ENCODE results near the gene INCENP. TPM values are rescaled to one million over a fixed set of nuclear protein-coding genes. Genes with fewer than 3 reads are reported as not detected.
A peak's percentile ranks its signal among the peaks of the same experiment; 100 is the strongest.
"Not testable (repeated sequence)": the region's sequence is repeated elsewhere in the genome, so short reads cannot be mapped to it uniquely, and the experiment has no call there.

Gene INCENP
- polyA plus RNA-seq, 6 donors from 2014 or later: 1.3 to 2.8 (median 2.0) TPM; not detected in 1

- H3K4me1 Mint-ChIP-seq: no peaks in the 10 kb centered on the region
- H3K9me3 Mint-ChIP-seq: peaks cover 3 to 14% (median 7%) of the 10 kb centered on the region in 7 donors
- no peak overlapping the region for H3K4me3 Mint-ChIP-seq
- DNase-seq (no peak), ATAC-seq (ENCODE audit: low read depth in 2 of 2) (no peak)
- H3K27ac Mint-ChIP-seq: no peak overlapping the region
- peaks cover 0 to 8% of the 10 kb centered on the region in 2 donors for H3K36me3 Mint-ChIP-seq
- H3K27me3 Mint-ChIP-seq: peaks cover 11 to 25% (median 12%) of the 10 kb centered on the region in 3 donors
Measured at GRCh38 chr11:62179995-62180394, 56.2 kb downstream of the INCENP start.

- DNase-seq (no peak), ATAC-seq (ENCODE audit: low read depth in 2 of 2) (no peak)
- Mint-ChIP-seq H3K27ac (no peak overlapping the region), H3K4me3 (no peak overlapping the region), H3K27me3 (peaks cover 16 to 27% (median 19%) of the 10 kb centered on the region in 3 donors), H3K36me3 (peaks cover 0 to 11% of the 10 kb centered on the region in 2 donors), H3K4me1 (no peaks in the 10 kb centered on the region), H3K9me3 (peaks cover 3 to 20% (median 9%) of the 10 kb centered on the region in 7 donors)
Measured at GRCh38 chr11:62181097-62181496, 57.3 kb downstream of the INCENP start.

- DNase-seq: no peak
- Mint-ChIP-seq H3K36me3 (peaks cover 0 to 11% of the 10 kb centered on the region in 2 donors), H3K27ac (no peak overlapping the region), H3K4me1 (no peaks in the 10 kb centered on the region), H3K9me3 (peaks cover 3 to 20% (median 9%) of the 10 kb centered on the region in 7 donors), H3K4me3 (no peak overlapping the region), H3K27me3 (peaks cover 13 to 27% (median 21%) of the 10 kb centered on the region in 3 donors)
- ATAC-seq (ENCODE audit: low read depth in 2 of 2): no peak
Measured at GRCh38 chr11:62182147-62182891, 58.5 kb downstream of the INCENP start.

GRCh38 chr11:62186195-62186594, 62.4 kb downstream of the INCENP start:
- Mint-ChIP-seq H3K27me3 (peaks cover 35 to 59% (median 49%) of the 10 kb centered on the region in 3 donors), H3K4me1 (no peaks in the 10 kb centered on the region), H3K36me3 (peaks cover 0 to 11% of the 10 kb centered on the region in 2 donors), H3K27ac (no peak overlapping the region), H3K4me3 (no peak overlapping the region), H3K9me3 (peaks cover 3 to 18% (median 8%) of the 10 kb centered on the region in 7 donors)
- ATAC-seq (ENCODE audit: low read depth in 2 of 2) (no peak), DNase-seq (no peak)

GRCh38 chr11:62190011-62190410, 66.2 kb downstream of the INCENP start, which contains the start of gene SCGB1D1:
SCGB1D1 (plus strand) TSS chr11:62190216; CDS start chr11:62190285, 69 bp downstream.
- peak within 1 kb of the TSS in 1 of 6 donors; percentile 67 for H3K27ac Mint-ChIP-seq

GRCh38 chr11:62193952-62194351, 70.1 kb downstream of the INCENP start:
- DNase-seq (no peak), ATAC-seq (ENCODE audit: low read depth in 2 of 2) (no peak)
- Mint-ChIP-seq H3K9me3 (peaks cover 0 to 2% (median 0%) of the 10 kb centered on the region in 7 donors), H3K27ac (no peak overlapping the region), H3K36me3 (no peaks in the 10 kb centered on the region), H3K27me3 (peaks cover 32 to 84% (median 72%) of the 10 kb centered on the region in 3 donors), H3K4me1 (no peaks in the 10 kb centered on the region), H3K4me3 (no peak overlapping the region)

More at GRCh38 chr11:62190011-62190410, 66.2 kb downstream of the INCENP start, which contains the start of gene SCGB1D1:
- Mint-ChIP-seq H3K36me3 (peaks cover 0 to 3% of the 10 kb centered on the region in 2 donors), H3K4me3 (no peak within 1 kb of the TSS), H3K9me3 (peaks cover 0 to 5% (median 0%) of the 10 kb centered on the region in 7 donors), H3K4me1 (no peaks in the 10 kb centered on the region), H3K27me3 (peaks cover 38 to 72% (median 64%) of the 10 kb centered on the region in 3 donors)
- no peak for DNase-seq
- no peak for ATAC-seq (ENCODE audit: low read depth in 2 of 2)

- DNase-seq; H3K27ac Mint-ChIP-seq; H3K4me3 Mint-ChIP-seq; H3K4me1 Mint-ChIP-seq; H3K36me3 Mint-ChIP-seq; ATAC-seq (ENCODE audit: low read depth in 2 of 2); H3K9me3 Mint-ChIP-seq: not testable (repeated sequence)
- H3K27me3 Mint-ChIP-seq: peaks cover 32 to 74% (median 70%) of the 10 kb centered on the region in 3 donors
Measured at GRCh38 chr11:62195010-62195409, 71.2 kb downstream of the INCENP start.

- Mint-ChIP-seq H3K27ac (no peak overlapping the region), H3K36me3 (no peaks in the 10 kb centered on the region), H3K27me3 (peaks cover 33 to 74% (median 70%) of the 10 kb centered on the region in 3 donors), H3K4me1 (no peaks in the 10 kb centered on the region), H3K4me3 (no peak overlapping the region), H3K9me3 (peaks cover 0 to 2% (median 0%) of the 10 kb centered on the region in 7 donors)
- ATAC-seq (ENCODE audit: low read depth in 2 of 2): no peak
- DNase-seq: no peak
Measured at GRCh38 chr11:62195945-62196344, 72.1 kb downstream of the INCENP start.

GRCh38 chr11:62197400-62197799, 73.6 kb downstream of the INCENP start:
- ATAC-seq (ENCODE audit: low read depth in 2 of 2); H3K4me1 Mint-ChIP-seq; H3K9me3 Mint-ChIP-seq; DNase-seq; H3K27ac Mint-ChIP-seq; H3K36me3 Mint-ChIP-seq: not testable (repeated sequence)
- H3K4me3 Mint-ChIP-seq: peak overlapping the region in 1 of 8 donors; percentile 73
- H3K27me3 Mint-ChIP-seq: peaks cover 32 to 77% (median 74%) of the 10 kb centered on the region in 3 donors

GRCh38 chr11:62201376-62201775, 77.6 kb downstream of the INCENP start:
- no peak for DNase-seq
- ATAC-seq (ENCODE audit: low read depth in 2 of 2): no peak
- peaks cover 0 to 2% (median 0%) of the 10 kb centered on the region in 7 donors for H3K9me3 Mint-ChIP-seq
- H3K27ac Mint-ChIP-seq: no peak overlapping the region
- no peaks in the 10 kb centered on the region for H3K4me1 Mint-ChIP-seq
- no peaks in the 10 kb centered on the region for H3K36me3 Mint-ChIP-seq
- no peak overlapping the region for H3K4me3 Mint-ChIP-seq
- H3K27me3 Mint-ChIP-seq: peaks cover 26 to 49% (median 44%) of the 10 kb centered on the region in 3 donors

Other genes with a start within 250 kb of the INCENP start
- 10 to 100 TPM; 27.6 to 41.3 (median 34.4) TPM for gene FADS3, start 232.5 kb upstream of the INCENP start, polyA plus RNA-seq (ENCODE audit: low read depth in 6 of 6)
- not detected for gene RAB3IL1, start 206.4 kb upstream of the INCENP start, polyA plus RNA-seq (ENCODE audit: low read depth in 6 of 6)
- gene BEST1, start 173.7 kb upstream of the INCENP start, polyA plus RNA-seq (ENCODE audit: low read depth in 6 of 6): 1 to 10 TPM; 1.4 to 3.3 (median 2.6) TPM
- gene FTH1, start 156.4 kb upstream of the INCENP start, polyA plus RNA-seq (ENCODE audit: low read depth in 6 of 6): 1,000 to 10,000 TPM; 4,039 to 5,068 (median 4,261) TPM
- not detected for gene SCGB1D1, start 66.2 kb downstream of the INCENP start, polyA plus RNA-seq (ENCODE audit: low read depth in 6 of 6)
- gene SCGB2A1, start 84.7 kb downstream of the INCENP start, polyA plus RNA-seq (ENCODE audit: low read depth in 6 of 6): not detected
- gene SCGB1D2, start 118.2 kb downstream of the INCENP start, polyA plus RNA-seq (ENCODE audit: low read depth in 6 of 6): not detected
- gene SCGB2A2, start 146.1 kb downstream of the INCENP start, polyA plus RNA-seq (ENCODE audit: low read depth in 6 of 6): not detected
- gene SCGB1D4, start 175.1 kb downstream of the INCENP start, polyA plus RNA-seq (ENCODE audit: low read depth in 6 of 6): not detected
- 1 to 10 TPM in 4 of 6 donors, under 1 TPM in 1, not detected in 1; 0.57 to 3.1 (median 1.2) TPM for gene ASRGL1, start 213.4 kb downstream of the INCENP start, polyA plus RNA-seq (ENCODE audit: low read depth in 6 of 6)